Neural cell (in vitro differentiated cells): Measurements from ENCODE around the gene STYXL1.

Experiments used
- CTCF ChIP-seq: fragments of 450-650 bp; IDR thresholded peaks from 2 replicates; pipeline ENCODE4 v1.5.1; 2014; ENCODE audit warnings: antibody characterized with exemption, mild to moderate bottlenecking, moderate library complexity; ENCODE audit not compliant: poor library complexity, severe bottlenecking
- EZH2 ChIP-seq: fragments of 200-600, 300-800 bp; shearing (Covaris generic), sonication (generic); IDR thresholded peaks from 2 replicates; pipeline ENCODE4 v1.6.1; 2014; ENCODE audit warnings: antibody characterized with exemption, low read length, borderline replicate concordance, mild to moderate bottlenecking; ENCODE audit not compliant: insufficient read depth, poor library complexity, severe bottlenecking

GRCh38 chr7:75998038-75998437, 49.8 kb downstream of the STYXL1 start:
- no peak for TF ChIP-seq CTCF
- TF ChIP-seq EZH2 = no peak
